ENCODE measurements around the gene DDIT3.

DDIT3 gene

DNA sequence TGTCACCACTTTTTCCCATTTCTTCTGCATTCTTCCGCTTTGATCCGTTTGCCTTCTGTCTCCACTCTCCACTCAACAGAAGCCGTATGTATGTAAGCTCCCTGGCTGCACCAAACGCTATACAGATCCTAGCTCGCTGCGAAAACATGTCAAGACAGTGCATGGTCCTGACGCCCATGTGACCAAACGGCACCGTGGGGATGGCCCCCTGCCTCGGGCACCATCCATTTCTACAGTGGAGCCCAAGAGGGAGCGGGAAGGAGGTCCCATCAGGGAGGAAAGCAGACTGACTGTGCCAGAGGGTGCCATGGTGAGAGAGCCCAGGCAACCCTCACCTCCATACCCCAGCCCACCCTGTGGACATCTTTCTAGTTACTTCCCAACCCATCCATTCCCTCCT lies 52.4 kb downstream of the DDIT3 start:
- no peak for DNase-seq (ENCODE audit: low spot score)

DNA sequence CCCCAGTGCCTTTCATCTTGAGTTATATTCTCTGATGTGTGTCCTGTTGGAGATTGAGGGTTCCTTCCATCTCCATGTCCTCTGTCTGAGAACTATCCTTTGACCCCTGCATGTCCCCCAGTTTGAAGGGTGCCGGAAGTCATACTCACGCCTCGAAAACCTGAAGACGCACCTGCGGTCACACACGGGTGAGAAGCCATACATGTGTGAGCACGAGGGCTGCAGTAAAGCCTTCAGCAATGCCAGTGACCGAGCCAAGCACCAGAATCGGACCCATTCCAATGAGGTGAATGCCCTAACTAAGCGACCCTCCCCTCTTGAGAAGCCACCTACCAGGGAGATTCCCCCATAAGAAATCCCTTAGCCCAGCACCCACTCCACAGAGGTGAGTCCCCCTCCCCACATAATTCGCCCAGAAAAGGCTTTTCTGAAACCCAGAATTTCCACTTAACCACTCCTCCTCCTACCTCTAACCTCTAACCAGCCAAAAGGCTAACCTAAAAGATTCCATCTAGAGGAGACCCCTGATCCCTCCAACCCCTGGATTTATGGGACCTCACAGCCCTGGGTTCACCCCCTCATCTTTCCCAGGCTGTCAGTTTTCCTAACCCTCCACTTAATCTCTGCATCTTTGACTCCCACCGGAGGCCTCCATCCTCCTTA lies 53.0 kb downstream of the DDIT3 start:
- no peak for DNase-seq (ENCODE audit: low spot score)
